T-helper 22 cell (primary cell): ENCODE measurements around the gene KCNJ10.
"Not testable (repeated sequence)": the region's sequence is repeated elsewhere in the genome, so short reads cannot be mapped to it uniquely, and the experiment has no call there.

ENCODE experiments used
- DNase-seq: peaks from one replicate; pipeline ENCODE4 v3.0.0-alpha.2; 2020; ENCODE audit warnings: low read depth

KCNJ10 gene

GRCh38 chr1:160069460-160070231, at the start of gene KCNJ10:
Gene KCNJ10, minus strand, starts transcription at chr1:160070160. Its CDS starts 27,628 bp downstream, at chr1:160042532.
- DNase-seq, result no peak

- no peak for DNase-seq
Observed at GRCh38 chr1:160118928-160119327, 49.0 kb upstream of the KCNJ10 start.

GRCh38 chr1:160117709-160118183, 47.8 kb upstream of the KCNJ10 start:
- no peak for DNase-seq

GRCh38 chr1:160117300-160117699, 47.3 kb upstream of the KCNJ10 start:
- DNase-seq, result no peak

- DNase-seq, result no peak
Observed at GRCh38 chr1:160116283-160117147, 46.6 kb upstream of the KCNJ10 start.

GRCh38 chr1:160115545-160116282, 45.8 kb upstream of the KCNJ10 start, which contains the start of gene ATP1A2:
Gene ATP1A2, plus strand, starts transcription at chr1:160115759. Its CDS starts 103 bp downstream, at chr1:160115862.
- DNase-seq, result no peak

- DNase-seq, result no peak
Observed at GRCh38 chr1:160114085-160114484, 44.1 kb upstream of the KCNJ10 start.

- DNase-seq, result no peak
Observed at GRCh38 chr1:160113407-160113806, 43.4 kb upstream of the KCNJ10 start.

GRCh38 chr1:160112357-160112756, 42.4 kb upstream of the KCNJ10 start:
- DNase-seq, result no peak

GRCh38 chr1:160111462-160111861, 41.5 kb upstream of the KCNJ10 start:
- not testable (repeated sequence) for DNase-seq

- no peak for DNase-seq
Observed at GRCh38 chr1:160109686-160110085, 39.7 kb upstream of the KCNJ10 start.

GRCh38 chr1:160108888-160109662, 39.1 kb upstream of the KCNJ10 start:
- DNase-seq, result no peak

- DNase-seq, result no peak
Observed at GRCh38 chr1:160107512-160107911, 37.6 kb upstream of the KCNJ10 start.

GRCh38 chr1:160105155-160105554, 35.2 kb upstream of the KCNJ10 start:
- no peak for DNase-seq

GRCh38 chr1:160104486-160104885, 34.5 kb upstream of the KCNJ10 start:
- no peak for DNase-seq

- no peak for DNase-seq
Observed at GRCh38 chr1:160103658-160104408, 33.9 kb upstream of the KCNJ10 start.

GRCh38 chr1:160101717-160102522, 32.0 kb upstream of the KCNJ10 start:
- no peak for DNase-seq

- peak; percentile 57 for DNase-seq
Observed at GRCh38 chr1:160101037-160101716, 31.2 kb upstream of the KCNJ10 start.

GRCh38 chr1:160099716-160100375, 29.9 kb upstream of the KCNJ10 start:
- DNase-seq, result no peak
